ENCODE results near the gene AHCYL1.

DNA sequence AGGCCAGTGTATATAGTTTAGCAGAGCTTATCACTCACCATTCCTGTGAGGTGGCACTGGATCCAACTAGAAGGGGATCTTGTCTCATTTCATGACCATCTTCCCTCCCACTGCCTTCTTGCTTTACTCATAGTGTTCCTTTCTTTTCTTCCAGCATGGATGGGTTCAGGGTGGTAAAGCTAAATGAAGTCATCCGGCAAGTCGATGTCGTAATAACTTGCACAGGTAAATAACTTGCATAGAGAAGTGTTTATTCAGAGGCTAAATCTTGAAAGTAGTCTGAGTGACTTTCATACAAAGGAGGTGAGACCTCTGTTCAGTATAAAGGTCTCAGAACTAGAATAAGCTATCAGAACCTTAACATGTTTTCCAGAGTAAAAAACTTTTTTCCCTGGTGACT is 33.2 kb downstream of the AHCYL1 start:
- TF ChIP-seq, protein P1, sequence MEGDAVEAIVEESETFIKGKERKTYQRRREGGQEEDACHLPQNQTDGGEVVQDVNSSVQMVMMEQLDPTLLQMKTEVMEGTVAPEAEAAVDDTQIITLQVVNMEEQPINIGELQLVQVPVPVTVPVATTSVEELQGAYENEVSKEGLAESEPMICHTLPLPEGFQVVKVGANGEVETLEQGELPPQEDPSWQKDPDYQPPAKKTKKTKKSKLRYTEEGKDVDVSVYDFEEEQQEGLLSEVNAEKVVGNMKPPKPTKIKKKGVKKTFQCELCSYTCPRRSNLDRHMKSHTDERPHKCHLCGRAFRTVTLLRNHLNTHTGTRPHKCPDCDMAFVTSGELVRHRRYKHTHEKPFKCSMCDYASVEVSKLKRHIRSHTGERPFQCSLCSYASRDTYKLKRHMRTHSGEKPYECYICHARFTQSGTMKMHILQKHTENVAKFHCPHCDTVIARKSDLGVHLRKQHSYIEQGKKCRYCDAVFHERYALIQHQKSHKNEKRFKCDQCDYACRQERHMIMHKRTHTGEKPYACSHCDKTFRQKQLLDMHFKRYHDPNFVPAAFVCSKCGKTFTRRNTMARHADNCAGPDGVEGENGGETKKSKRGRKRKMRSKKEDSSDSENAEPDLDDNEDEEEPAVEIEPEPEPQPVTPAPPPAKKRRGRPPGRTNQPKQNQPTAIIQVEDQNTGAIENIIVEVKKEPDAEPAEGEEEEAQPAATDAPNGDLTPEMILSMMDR (IDR thresholded peaks at IDR 0.05): no peak
- TF ChIP-seq POLR2A (IDR thresholded peaks at IDR 0.05): no peak
